Activated CD8-positive, alpha-beta memory T cell treated with anti-CD3 and anti-CD28 coated beads for 24 hours (primary cell): Measurements from ENCODE around the gene PHOSPHO1.
"Not testable (repeated sequence)": the region's sequence is repeated elsewhere in the genome, so short reads cannot be mapped to it uniquely, and the experiment has no call there.

Experiments used
- DNase-seq: peaks from one replicate; pipeline ENCODE4 v3.0.0-alpha.2; 2020

The PHOSPHO1 gene

DNA sequence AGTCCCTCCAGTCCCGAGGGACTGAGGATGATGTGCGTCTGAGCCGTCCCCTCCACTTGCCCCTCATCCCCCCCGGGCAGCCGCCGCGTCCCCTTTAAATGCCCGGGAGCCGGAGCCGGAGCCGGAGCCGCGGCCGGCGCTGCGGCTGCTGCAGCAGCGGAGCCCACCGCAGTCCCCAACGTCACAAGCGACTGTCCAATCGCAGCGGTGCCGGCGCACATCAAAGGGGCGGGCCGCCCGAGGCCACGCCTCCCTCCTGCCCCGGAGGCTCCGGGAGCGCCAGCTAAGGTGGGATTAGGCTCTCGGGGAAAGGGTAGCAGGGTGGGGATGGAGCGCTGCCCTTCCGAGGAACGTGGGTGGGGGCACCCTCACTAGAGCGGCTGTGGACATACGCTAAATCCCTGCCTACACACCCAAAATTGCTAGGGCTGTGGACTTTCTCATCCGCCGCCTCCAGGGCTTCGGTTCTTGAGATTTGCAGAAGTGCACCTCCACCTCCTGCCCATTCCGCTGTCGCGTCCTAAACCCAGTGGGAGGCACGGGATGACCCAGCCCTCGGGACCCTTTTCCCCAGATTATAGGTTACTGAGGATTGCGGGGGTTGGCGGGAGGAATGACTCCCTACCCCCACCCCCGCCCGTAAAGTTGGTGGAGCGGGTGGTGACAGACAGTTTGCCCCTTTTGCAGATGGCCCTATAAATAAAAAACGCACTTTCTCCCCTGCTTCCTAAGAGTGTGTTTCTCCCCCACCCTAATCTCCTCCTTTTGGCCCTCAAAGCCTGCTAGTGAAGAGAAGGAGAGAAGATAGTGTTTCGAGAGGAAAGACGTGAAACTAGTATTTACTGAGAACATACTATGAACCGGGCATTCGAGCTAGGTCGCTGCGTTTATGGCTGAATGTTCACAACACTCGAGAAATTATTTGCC lies at the start of gene PHOSPHO1:
TSS of gene PHOSPHO1 (minus strand) at position 152 of the 927 bp plus-strand sequence. CDS start 4,096 bp downstream, outside the sequence.
- peak; percentile 93 for DNase-seq

DNA sequence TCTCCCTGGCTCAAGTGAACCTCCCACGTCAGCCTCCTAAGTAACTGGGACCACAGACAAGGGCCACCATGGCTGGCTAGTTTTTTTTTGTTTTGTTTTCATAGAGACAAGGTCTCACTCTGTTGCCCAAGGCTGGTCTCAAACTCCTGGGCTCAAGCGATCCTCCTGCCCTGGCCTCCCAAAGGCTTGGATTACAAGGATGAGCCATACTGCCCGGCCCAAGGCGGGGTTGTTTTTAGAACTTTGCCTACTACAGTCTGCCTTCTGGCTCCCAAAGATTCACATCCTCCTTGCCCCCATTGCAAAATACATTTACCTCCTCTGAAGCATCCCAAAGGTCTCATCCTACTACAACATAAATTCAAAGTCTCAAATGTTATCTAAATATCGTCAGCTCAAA lies 49.5 kb upstream of the PHOSPHO1 start:
- no peak for DNase-seq

DNA sequence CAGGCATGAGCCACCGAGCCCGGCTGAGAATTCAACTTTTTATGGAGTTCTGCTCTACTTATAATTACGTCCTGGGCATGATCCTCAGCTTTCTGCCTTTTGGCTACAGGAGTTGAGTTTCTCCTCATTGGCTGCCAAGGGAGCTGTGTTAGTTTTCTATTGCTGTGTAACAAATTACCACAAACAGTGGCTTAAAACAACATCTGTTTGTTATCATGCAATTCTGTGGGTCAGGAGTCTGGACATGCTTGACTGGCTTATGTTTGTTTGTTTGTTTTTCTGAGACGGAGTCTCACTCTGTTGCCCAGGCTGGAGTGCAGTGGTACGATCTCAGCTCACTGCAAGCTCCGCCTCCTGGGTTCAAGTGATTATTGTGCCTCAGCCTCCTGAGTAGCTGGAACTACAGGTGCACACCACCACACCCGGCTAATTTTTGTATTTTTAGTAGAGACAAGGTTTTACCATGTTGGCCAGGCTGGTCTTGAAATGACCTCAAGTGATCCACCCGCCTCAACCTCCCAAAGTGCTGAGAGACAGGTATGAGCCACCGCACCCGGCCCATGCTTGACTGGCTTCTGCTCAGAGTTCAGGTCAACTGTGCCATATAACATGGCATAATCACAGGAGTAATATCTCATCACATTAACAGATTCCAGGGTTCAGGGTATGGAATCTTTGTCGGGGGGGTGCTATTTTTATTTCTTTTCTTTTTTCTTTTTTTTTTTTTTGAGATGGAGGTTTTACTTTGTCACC lies 48.9 kb upstream of the PHOSPHO1 start:
- DNase-seq = not testable (repeated sequence)

DNA sequence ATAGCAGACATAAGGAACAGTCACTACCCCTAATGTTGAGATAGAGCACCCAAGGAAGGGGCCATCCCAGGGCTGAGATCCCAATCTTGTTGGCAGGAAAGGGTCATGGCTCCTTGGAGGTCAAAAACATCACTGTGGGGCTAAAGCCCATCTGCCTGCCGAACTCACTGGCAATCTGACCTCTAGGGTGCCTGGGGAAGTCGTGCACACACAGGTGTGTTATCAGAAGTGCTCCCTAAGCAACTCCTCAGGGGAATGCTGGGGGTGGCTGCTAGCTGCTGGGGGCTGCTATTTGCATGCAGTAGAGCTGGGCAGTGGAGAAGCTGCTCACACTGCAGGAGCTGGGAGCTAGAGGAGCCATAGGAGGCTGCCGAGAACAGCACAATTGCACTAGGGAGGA lies 47.5 kb upstream of the PHOSPHO1 start:
- no peak for DNase-seq

DNA sequence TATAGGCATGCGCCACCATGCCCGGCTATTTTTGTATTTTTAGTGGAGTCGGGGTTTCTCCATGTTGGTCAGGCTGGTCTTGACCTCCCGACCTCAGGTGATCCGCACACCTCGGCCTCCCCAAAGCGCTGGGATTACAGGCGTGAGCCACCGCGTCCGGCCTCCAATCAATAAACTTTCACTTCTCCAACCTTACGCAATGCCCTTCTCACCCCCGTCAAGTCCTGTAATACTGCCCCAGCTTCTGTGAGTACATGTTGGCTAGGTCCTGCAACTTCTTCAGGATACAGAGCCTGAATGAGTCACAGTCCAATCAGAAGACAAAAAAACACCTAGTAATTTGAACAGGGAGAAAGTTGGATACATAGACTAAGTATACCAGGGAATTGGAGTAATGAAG lies 47.1 kb upstream of the PHOSPHO1 start:
- no peak for DNase-seq

DNA sequence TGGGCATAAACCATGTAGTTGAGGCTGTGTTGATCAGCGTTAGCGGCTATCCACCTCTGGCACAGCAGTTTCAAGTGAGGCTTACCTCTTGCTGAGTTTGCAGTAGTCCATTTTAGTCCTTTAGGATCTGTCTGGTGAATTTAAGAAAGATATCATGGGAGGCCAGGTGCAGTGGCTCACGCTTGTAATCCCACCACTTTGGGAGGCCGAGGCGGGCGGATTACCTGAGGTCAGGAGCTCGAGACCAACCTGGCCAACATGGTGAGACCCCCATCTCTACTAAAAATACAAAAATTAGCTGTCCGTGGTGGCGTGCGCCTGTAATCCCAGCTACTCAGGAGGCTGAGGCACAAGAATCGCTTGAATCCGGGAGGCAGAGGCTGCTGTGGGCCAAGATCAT lies 45.4 kb upstream of the PHOSPHO1 start:
- DNase-seq = not testable (repeated sequence)

GRCh38 chr17:49269356-49269755 lies 38.8 kb upstream of the PHOSPHO1 start:
- no peak for DNase-seq

DNA sequence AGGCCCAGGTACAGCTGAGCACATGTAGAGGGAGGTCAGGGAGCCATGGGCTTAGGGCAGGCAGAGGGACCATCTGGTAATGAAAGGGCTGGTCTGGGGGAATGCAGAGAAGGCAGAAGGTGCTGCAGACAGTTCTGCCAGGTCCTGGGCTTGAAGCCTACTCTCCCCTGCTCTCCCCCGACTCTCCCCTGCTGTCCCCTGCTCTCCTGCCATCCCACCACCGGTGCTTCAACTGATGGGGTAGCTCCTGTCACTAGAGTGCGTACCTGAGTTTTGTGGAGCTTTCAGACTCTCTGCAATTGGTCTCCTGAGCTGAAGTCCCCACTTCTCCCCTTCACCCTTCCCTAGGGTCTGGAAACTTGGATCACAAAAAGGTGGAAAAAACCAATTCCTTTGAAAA lies 37.3 kb upstream of the PHOSPHO1 start:
- DNase-seq = no peak

DNA sequence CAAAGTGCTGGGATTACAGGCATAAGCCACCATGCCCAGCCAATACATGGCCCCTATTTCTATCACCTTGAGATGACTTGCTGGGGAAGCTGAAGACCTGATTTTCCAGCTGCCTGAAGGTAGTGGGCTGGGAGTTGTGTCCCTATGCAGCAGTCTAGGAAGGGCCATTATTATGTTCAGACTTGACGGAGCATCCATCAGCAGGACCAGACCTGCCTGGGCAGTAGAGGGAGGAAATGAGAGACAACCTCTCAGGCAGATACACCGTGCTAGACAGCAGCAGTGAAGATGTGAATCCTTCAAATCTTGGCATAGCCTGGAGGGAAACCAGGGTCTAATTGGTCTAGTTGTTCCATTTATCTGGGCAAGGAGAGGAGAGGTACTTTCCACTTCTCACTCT lies 35.6 kb upstream of the PHOSPHO1 start:
- no peak for DNase-seq

DNA sequence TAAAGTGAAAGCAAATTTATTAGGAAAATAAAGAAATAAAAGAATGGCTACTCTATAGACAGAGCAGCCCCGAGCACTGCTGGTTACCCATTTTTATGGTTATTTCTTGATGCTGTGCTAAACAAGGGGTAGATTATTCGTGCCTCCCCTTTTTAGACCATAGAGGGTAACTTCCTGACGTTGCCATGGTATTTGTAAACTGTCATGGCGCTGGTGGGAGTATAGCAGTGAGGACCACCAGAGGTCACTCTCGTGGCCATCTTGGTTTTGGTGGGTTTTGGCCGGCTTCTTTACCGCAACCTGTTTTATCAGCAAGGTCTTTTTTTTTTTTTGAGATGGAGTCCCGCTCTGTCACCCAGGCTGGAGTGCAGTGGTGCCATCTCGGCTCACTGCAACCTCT lies 31.0 kb upstream of the PHOSPHO1 start:
- not testable (repeated sequence) for DNase-seq

DNA sequence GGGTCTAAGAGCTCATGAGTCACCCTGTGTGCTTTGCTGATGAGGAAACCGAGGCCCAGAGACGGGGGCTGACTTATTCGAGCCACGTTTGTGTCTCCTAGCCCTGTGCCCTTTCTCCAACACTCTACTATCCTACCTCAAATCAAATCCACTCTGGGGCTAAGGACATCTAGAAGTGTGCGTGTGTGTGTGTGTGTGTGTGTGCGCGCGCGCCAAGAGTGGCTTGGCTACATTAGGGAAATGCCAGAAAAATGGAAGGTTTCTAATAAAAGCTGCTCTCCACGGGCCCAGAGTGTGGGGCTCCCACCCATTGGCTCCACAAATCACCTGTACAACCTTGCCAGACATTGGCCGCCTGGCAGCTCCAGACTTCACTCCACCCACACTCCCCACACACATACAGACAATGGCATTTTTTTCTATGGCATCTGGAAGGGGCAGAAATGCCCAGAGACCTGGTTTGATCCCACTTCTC lies 30.3 kb upstream of the PHOSPHO1 start:
- DNase-seq = no peak

GRCh38 chr17:49260011-49260816 lies 29.6 kb upstream of the PHOSPHO1 start:
- peak; percentile 85 for DNase-seq

DNA sequence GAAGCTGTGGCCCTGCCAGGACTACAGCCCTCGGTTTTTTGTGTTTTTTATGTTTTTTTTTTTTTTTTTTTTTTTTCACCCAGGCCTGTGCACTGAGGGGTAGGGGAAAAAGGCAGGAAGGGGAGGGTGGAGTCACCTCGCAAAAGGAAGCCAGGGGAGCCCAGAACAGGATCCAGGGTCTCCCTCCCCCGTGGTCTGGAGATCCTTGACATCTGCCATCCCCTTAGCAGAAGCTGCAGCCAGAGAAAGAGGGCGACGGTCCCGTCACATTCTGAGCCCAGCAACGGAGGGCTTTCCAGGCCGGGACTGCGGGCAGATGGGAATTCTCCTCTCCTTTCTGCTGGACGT lies 29.1 kb upstream of the PHOSPHO1 start:
- DNase-seq = no peak

DNA sequence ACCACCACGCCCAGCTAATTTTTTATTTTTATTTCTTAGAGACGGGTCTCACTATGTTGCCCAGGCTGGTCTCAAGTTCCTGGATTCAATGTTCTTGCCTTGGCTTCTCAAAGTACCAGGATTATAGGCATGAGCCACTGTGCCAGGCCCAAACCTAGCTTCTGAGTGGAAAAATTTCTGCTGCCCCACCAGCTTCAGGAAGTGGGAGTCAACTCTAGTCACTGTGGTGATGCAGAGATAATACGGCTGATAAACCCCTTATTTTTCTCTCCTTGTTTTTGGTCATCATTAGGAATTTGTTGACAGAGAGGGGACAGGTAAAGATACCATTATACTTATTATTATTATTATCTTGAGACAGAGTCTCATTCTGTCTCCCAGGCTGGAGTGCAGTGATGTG lies 27.8 kb upstream of the PHOSPHO1 start:
- no peak for DNase-seq

GRCh38 chr17:49255125-49255524 lies 24.5 kb upstream of the PHOSPHO1 start:
- no peak for DNase-seq

DNA sequence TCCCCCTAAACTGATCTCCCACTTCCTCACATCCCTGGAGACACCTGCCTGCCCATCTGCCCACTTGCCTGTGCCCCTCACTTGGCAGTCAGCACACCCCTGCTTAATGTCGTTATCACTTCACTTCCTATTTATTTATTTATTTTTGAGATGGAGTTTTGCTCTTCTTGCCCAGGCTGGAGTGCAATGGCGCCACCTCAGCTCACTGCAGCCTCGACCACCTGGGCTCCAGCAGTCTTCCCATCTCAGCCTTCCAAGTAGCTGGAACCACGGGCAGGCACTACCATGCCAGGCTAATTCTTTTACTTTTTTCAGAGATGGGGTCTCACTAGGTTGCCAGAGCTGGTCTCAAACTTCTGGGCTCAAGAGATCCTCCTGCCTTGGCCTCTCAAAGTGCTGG lies 23.5 kb upstream of the PHOSPHO1 start:
- DNase-seq = no peak

GRCh38 chr17:49252148-49252695 lies 21.6 kb upstream of the PHOSPHO1 start:
- DNase-seq = no peak

GRCh38 chr17:49249890-49250522 lies 19.4 kb upstream of the PHOSPHO1 start:
- no peak for DNase-seq

GRCh38 chr17:49249292-49249794 lies 18.8 kb upstream of the PHOSPHO1 start:
- no peak for DNase-seq

GRCh38 chr17:49247944-49248343 lies 17.4 kb upstream of the PHOSPHO1 start:
- no peak for DNase-seq

DNA sequence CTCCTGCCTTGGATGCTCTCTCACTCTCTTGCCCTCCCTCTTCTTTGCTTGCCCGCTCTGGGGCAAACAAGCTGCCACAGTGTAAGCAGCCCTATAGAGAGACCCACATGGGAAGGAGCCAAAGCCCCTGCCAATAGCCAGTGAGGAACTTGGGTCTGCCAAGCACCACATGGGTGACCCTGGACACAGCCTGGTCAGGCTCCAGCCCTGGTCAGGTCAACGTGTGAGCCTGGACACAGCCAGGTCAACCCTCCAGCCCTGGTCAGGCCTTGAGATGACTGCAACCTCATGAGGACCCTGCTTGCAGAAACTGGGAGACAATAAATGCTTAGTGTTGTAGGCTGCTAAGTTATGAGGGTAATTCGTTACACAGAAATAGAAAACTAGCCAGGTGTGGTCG lies 14.3 kb upstream of the PHOSPHO1 start:
- no peak for DNase-seq

GRCh38 chr17:49242813-49243212 lies 12.2 kb upstream of the PHOSPHO1 start:
- DNase-seq = no peak
